GM19240 (cell line): ENCODE data around the gene CCND1.

Experiments used
- DNase-seq: peaks from one replicate; pipeline ENCODE4 v3.0.0; 2011; ENCODE audit warnings: low spot score; ENCODE audit not compliant: insufficient read length

Gene CCND1

GRCh38 chr11:69651834-69652620 lies 11.1 kb downstream of the CCND1 start:
- DNase-seq: no peak

GRCh38 chr11:69652999-69653398 lies 12.0 kb downstream of the CCND1 start:
- DNase-seq: no peak

- DNase-seq: no peak
Measured at GRCh38 chr11:69653406-69653960, 12.5 kb downstream of the CCND1 start.

- no peak for DNase-seq
Measured at GRCh38 chr11:69654001-69654659, 13.2 kb downstream of the CCND1 start.

GRCh38 chr11:69654660-69655478 lies 13.9 kb downstream of the CCND1 start:
- DNase-seq: no peak

- no peak for DNase-seq
Measured at GRCh38 chr11:69655479-69656428, 14.8 kb downstream of the CCND1 start.

GRCh38 chr11:69656536-69657455 lies 15.8 kb downstream of the CCND1 start:
- no peak for DNase-seq

- DNase-seq: no peak
Measured at GRCh38 chr11:69657456-69657910, 16.5 kb downstream of the CCND1 start.

- no peak for DNase-seq
Measured at GRCh38 chr11:69657911-69658625, 17.1 kb downstream of the CCND1 start.

GRCh38 chr11:69658626-69659450 lies 17.9 kb downstream of the CCND1 start:
- DNase-seq: no peak

GRCh38 chr11:69659591-69659990 lies 18.6 kb downstream of the CCND1 start:
- DNase-seq: no peak

- no peak for DNase-seq
Measured at GRCh38 chr11:69660001-69660500, 19.1 kb downstream of the CCND1 start.

GRCh38 chr11:69661413-69661715 lies 20.4 kb downstream of the CCND1 start:
- DNase-seq: no peak

GRCh38 chr11:69662021-69662698 lies 21.2 kb downstream of the CCND1 start:
- DNase-seq: no peak

GRCh38 chr11:69662806-69663205 lies 21.9 kb downstream of the CCND1 start:
- no peak for DNase-seq

GRCh38 chr11:69663326-69663725 lies 22.4 kb downstream of the CCND1 start:
- no peak for DNase-seq

- no peak for DNase-seq
Measured at GRCh38 chr11:69664103-69664775, 23.3 kb downstream of the CCND1 start.
